ENCODE measurements around the gene HSPBP1. TPM values are rescaled to one million over a fixed set of nuclear protein-coding genes. Genes with fewer than 3 reads are reported as not detected.

Gene HSPBP1
- total and polyA plus RNA-seq, 4 donors: 9.4 to 31.6 (median 13.5) TPM

GRCh38 chr19:55265173-55265572, 14.7 kb downstream of the HSPBP1 start:
- Histone ChIP-seq H3K4me3 (ENCODE audit: low read depth in 1 of 3, low read length in 3 of 3) (no peak overlapping the region), H3K4me1 (ENCODE audit: control insufficient read depth in 4 of 4, insufficient read depth in 4 of 4, low read length in 3 of 4) (no peaks in the 10 kb centered on the region), H3K36me3 (ENCODE audit: control insufficient read depth in 4 of 4, insufficient read depth in 3 of 4, low read depth in 1 of 4, low read length in 3 of 4) (peaks cover 0 to 9% (median 1%) of the 10 kb centered on the region in 4 donors), H3K27me3 (ENCODE audit: control insufficient read depth in 4 of 4, insufficient read depth in 4 of 4, low read length in 3 of 4) (no peaks in the 10 kb centered on the region), H3K27ac (ENCODE audit: low read depth in 1 of 2, low read length in 2 of 2) (no peak overlapping the region), H3K9me3 (ENCODE audit: control insufficient read depth in 4 of 4, low read length in 3 of 4) (no peaks in the 10 kb centered on the region), H3K9ac (ENCODE audit: low read depth in 1 of 2, low read length in 2 of 2) (no peak overlapping the region)
- WGBS: 90% methylated on average over 16 of the region's 16 CpGs
- TF ChIP-seq MAX (IDR thresholded peaks at IDR 0.05): no peak
- no peak for TF ChIP-seq SP1 (IDR thresholded peaks at IDR 0.05)
- no peak for DNase-seq (ENCODE audit: low spot score)

- Histone ChIP-seq H3K9me3 (ENCODE audit: control insufficient read depth in 4 of 4, low read length in 3 of 4) (no peaks in the 10 kb centered on the region), H3K9ac (ENCODE audit: low read depth in 1 of 2, low read length in 2 of 2) (no peak overlapping the region)
- 95% methylated on average over 5 of the region's 5 CpGs for WGBS
Measured at GRCh38 chr19:55264531-55264930, 15.4 kb downstream of the HSPBP1 start.

More at GRCh38 chr19:55264531-55264930, 15.4 kb downstream of the HSPBP1 start:
- Histone ChIP-seq H3K27ac (ENCODE audit: low read depth in 1 of 2, low read length in 2 of 2) (no peak overlapping the region), H3K4me1 (ENCODE audit: control insufficient read depth in 4 of 4, insufficient read depth in 4 of 4, low read length in 3 of 4) (peaks cover 0 to 4% (median 4%) of the 10 kb centered on the region in 4 donors), H3K27me3 (ENCODE audit: control insufficient read depth in 4 of 4, insufficient read depth in 4 of 4, low read length in 3 of 4) (no peaks in the 10 kb centered on the region), H3K4me3 (ENCODE audit: low read depth in 1 of 3, low read length in 3 of 3) (no peak overlapping the region), H3K36me3 (ENCODE audit: control insufficient read depth in 4 of 4, insufficient read depth in 3 of 4, low read depth in 1 of 4, low read length in 3 of 4) (peaks cover 0 to 3% (median 1%) of the 10 kb centered on the region in 4 donors)
- DNase-seq (ENCODE audit: low spot score): no peak
- TF ChIP-seq FOXA1 (IDR thresholded peaks at IDR 0.05) (no peak), ZBTB33 (IDR thresholded peaks at IDR 0.05) (no peak), ATF3 (IDR thresholded peaks at IDR 0.05) (no peak), HNF4G (IDR thresholded peaks at IDR 0.05) (no peak), EGR1 (IDR thresholded peaks at IDR 0.05; ENCODE audit: low read depth in 2 of 2) (no peak), RAD21 (IDR thresholded peaks at IDR 0.05) (no peak), REST (IDR thresholded peaks at IDR 0.05) (no peak), NR2F2 (IDR thresholded peaks at IDR 0.05) (no peak), JUND (IDR thresholded peaks at IDR 0.05) (no peak), YY1 (IDR thresholded peaks at IDR 0.05) (no peak), RXRA (IDR thresholded peaks at IDR 0.05) (no peak)
